Parathyroid adenoma (tissue), 2 donors: ENCODE measurements around the gene PCGF6.

Source experiments
- H2AFZ ChIP-seq: fragments of 300-600 bp; sonication (generic); one replicate; pipeline ENCODE4 v1.7.0; 2017; ENCODE audit warnings: antibody characterized with exemption, mild to moderate bottlenecking
- H3K27ac ChIP-seq: fragments of 300-600 bp; sonication (generic); one replicate; pipeline ENCODE4 v1.7.0; 2017
- H3K27me3 ChIP-seq: fragments of 300-600 bp; sonication (generic); one replicate; pipeline ENCODE4 v1.7.0; 2017; ENCODE audit warnings: low read length; ENCODE audit not compliant: control insufficient read depth, insufficient read depth
- H3K36me3 ChIP-seq: fragments of 300-600 bp; sonication (generic); one replicate; pipeline ENCODE4 v1.7.0; 2017; ENCODE audit warnings: low read length; ENCODE audit not compliant: control insufficient read depth, insufficient read depth
- H3K4me1 ChIP-seq: fragments of 300-600 bp; sonication (generic); one replicate; pipeline ENCODE4 v1.7.0; 2017; ENCODE audit warnings: control low read depth
- H3K4me2 ChIP-seq: fragments of 300-600 bp; sonication (generic); one replicate; pipeline ENCODE4 v1.7.0; 2017; ENCODE audit warnings: low read length
- H3K4me3 ChIP-seq: fragments of 300-600 bp; sonication (generic); one replicate; pipeline ENCODE4 v1.7.0; 2017; ENCODE audit warnings: low read depth, low read length
- H3K79me2 ChIP-seq: fragments of 300-600 bp; sonication (generic); one replicate; pipeline ENCODE4 v1.7.0; 2017; ENCODE audit warnings: control low read depth
- H3K9ac ChIP-seq: fragments of 300-600 bp; sonication (generic); one replicate; pipeline ENCODE4 v1.7.0; 2017; ENCODE audit warnings: mild to moderate bottlenecking
- H3K9me3 ChIP-seq: fragments of 300-600 bp; sonication (generic); one replicate; pipeline ENCODE4 v1.7.0; 2017; ENCODE audit warnings: low read length; ENCODE audit not compliant: control insufficient read depth
- TF ChIP-seq, protein P1 (sequence below): fragments of 300-600 bp; sonication (generic); IDR thresholded peaks from one replicate; pipeline ENCODE4 v1.7.0; 2017; ENCODE audit warnings: antibody characterized with exemption, mild to moderate bottlenecking
- donor health status: primary hyperparathyroidism.

PCGF6 gene

GRCh38 chr10:103291588-103291987 lies 59.4 kb downstream of the PCGF6 start:
- Histone ChIP-seq H3K27ac (no peak overlapping the region), H3K79me2 (peaks cover 3% of the 10 kb centered on the region), H3K4me1 (no peaks in the 10 kb centered on the region), H3K4me3 (no peak overlapping the region), H2AFZ (no peak overlapping the region), H3K36me3 (no peaks in the 10 kb centered on the region), H3K9ac (no peak overlapping the region), H3K9me3 (no peaks in the 10 kb centered on the region), H3K4me2 (no peak overlapping the region), H3K27me3 (no peaks in the 10 kb centered on the region)
- TF ChIP-seq, protein P1, sequence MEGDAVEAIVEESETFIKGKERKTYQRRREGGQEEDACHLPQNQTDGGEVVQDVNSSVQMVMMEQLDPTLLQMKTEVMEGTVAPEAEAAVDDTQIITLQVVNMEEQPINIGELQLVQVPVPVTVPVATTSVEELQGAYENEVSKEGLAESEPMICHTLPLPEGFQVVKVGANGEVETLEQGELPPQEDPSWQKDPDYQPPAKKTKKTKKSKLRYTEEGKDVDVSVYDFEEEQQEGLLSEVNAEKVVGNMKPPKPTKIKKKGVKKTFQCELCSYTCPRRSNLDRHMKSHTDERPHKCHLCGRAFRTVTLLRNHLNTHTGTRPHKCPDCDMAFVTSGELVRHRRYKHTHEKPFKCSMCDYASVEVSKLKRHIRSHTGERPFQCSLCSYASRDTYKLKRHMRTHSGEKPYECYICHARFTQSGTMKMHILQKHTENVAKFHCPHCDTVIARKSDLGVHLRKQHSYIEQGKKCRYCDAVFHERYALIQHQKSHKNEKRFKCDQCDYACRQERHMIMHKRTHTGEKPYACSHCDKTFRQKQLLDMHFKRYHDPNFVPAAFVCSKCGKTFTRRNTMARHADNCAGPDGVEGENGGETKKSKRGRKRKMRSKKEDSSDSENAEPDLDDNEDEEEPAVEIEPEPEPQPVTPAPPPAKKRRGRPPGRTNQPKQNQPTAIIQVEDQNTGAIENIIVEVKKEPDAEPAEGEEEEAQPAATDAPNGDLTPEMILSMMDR = no peak

- Histone ChIP-seq H3K27ac (no peak overlapping the region), H3K36me3 (no peaks in the 10 kb centered on the region), H3K27me3 (no peaks in the 10 kb centered on the region), H3K79me2 (peaks cover 17% of the 10 kb centered on the region), H3K4me3 (no peak overlapping the region), H3K4me1 (no peaks in the 10 kb centered on the region), H3K4me2 (no peak overlapping the region), H3K9ac (no peak overlapping the region), H3K9me3 (no peaks in the 10 kb centered on the region), H2AFZ (no peak overlapping the region)
- TF ChIP-seq, protein P1 = no peak
Observed at GRCh38 chr10:103287992-103288391, 62.9 kb downstream of the PCGF6 start.

DNA sequence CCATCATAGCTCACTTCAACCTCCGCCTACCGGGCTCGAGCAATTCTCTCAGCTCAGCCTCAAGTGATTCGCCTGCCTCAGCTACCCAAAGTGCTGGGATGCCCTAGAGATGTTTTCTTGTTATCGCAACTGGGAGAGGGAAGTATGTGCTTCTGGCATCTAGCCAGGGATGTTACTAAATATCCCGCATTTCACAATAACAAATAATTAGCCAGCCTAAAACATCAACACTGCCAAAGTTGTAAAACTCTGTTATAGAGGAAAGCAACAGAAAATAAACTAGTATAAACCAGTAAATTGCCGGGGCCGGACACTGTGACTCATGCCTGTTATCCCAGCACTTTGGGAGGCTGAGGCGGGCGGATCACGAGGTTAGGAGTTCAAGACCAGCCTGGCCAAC lies 66.8 kb downstream of the PCGF6 start:
- H3K4me1 ChIP-seq = peaks cover 22% of the 10 kb centered on the region
- no peak overlapping the region for H3K4me3 ChIP-seq
- H3K9me3 ChIP-seq = no peaks in the 10 kb centered on the region
- peaks cover 20% of the 10 kb centered on the region for H3K79me2 ChIP-seq
- no peaks in the 10 kb centered on the region for H3K27me3 ChIP-seq
- no peak overlapping the region for H3K9ac ChIP-seq
- no peak overlapping the region for H3K27ac ChIP-seq
- TF ChIP-seq, protein P1 = no peak
- no peak overlapping the region for H2AFZ ChIP-seq
- H3K36me3 ChIP-seq = no peaks in the 10 kb centered on the region
- no peak overlapping the region for H3K4me2 ChIP-seq

DNA sequence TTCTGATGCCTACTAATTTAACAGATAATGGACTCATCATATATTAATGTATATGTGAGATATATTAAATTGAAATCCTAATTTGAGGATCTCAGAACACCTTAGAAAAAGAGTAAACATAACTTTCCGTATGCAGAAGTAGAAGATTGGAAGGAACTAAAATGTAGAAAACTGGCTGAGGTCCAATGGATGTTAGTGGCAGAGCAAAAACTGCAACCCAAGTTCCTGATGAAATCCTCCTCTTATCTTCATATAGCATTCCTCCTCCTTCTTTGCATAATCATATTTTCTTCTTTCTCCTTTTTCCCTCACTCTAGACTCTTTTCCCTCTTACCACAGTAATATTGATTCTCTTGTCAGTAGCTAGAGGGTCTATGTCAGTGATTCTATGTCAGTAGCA lies 68.0 kb downstream of the PCGF6 start:
- Histone ChIP-seq H3K4me2 (no peak overlapping the region), H2AFZ (no peak overlapping the region), H3K9me3 (no peaks in the 10 kb centered on the region), H3K36me3 (no peaks in the 10 kb centered on the region), H3K79me2 (peaks cover 22% of the 10 kb centered on the region), H3K27ac (no peak overlapping the region), H3K4me1 (peaks cover 22% of the 10 kb centered on the region), H3K4me3 (no peak overlapping the region), H3K9ac (no peak overlapping the region), H3K27me3 (peaks cover 4% of the 10 kb centered on the region)
- TF ChIP-seq, protein P1 = no peak

DNA sequence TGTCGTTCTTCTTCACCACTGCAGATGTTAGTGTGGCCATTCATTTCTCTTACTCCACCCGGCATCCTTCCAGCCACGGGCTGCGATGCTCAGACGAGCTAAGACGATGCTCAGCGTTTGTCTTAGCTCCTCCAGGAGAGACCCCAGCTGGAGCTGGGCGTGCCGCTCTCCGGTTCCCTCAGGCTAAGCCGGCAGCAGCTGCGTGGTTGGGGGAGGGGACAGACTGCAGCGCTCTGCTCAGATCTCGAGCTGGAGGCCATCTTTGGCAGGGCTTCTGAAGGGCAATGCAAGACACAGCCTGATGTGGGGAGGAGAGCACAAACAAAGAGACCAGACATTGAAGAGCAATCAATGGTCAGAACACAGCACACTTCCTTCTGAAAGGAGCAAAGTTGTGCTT lies 69.2 kb downstream of the PCGF6 start:
- H3K4me3 ChIP-seq = no peak overlapping the region
- TF ChIP-seq, protein P1 = no peak
- H3K9ac ChIP-seq = no peak overlapping the region
- H3K27me3 ChIP-seq = peaks cover 8% of the 10 kb centered on the region
- peaks cover 22% of the 10 kb centered on the region for H3K4me1 ChIP-seq
- no peaks in the 10 kb centered on the region for H3K9me3 ChIP-seq
- no peaks in the 10 kb centered on the region for H3K36me3 ChIP-seq
- no peak overlapping the region for H3K4me2 ChIP-seq
- H3K79me2 ChIP-seq = peaks cover 19% of the 10 kb centered on the region
- H3K27ac ChIP-seq = no peak overlapping the region
- no peak overlapping the region for H2AFZ ChIP-seq
